K562 (cell line): Measurements from ENCODE around the gene LAMA1. TPM values are rescaled to one million over a fixed set of nuclear protein-coding genes. Genes with fewer than 3 reads are reported as not detected.
A peak's percentile ranks its signal among the peaks of the same experiment; 100 is the strongest.

Experiments
- ATAC-seq: fragments of 200-7000 bp; cut with Tn5 transposase; 3 replicates; pipeline ENCODE4 v1.9.1; 2020; ENCODE audit warnings: moderate library complexity
- BruUV-seq: library from RNA; stranded (reverse); fragments of 400-500 nt; replicated peaks from 2 replicates; lab custom pipeline; 2021; lab: Mats Ljungman, UMichigan
- CTCF ChIA-PET: fragments of 300-600 bp; formaldehyde crosslinking; extraction: SDS; loops from one replicate; lab custom pipeline; 2021; ENCODE audit warnings: low intra/inter-chr PET ratio; lab: Yijun Ruan, JAX
- POLR2A ChIA-PET: fragments of 300-600, 350-650 bp; sonication (Branson Sonifier 250); formaldehyde crosslinking; extraction: SDS; loops from one replicate; lab custom pipeline; 2021; ENCODE audit warnings: antibody characterized with exemption, inconsistent platforms; lab: Yijun Ruan, JAX
- DNase-seq, 4 experiments: peaks; one replicate each; pipeline versions ENCODE4 v3.0.0 to v3.0.0-alpha.2; 2011 to 2018; ENCODE audit warnings: low spot score in 3 of 4, mixed read lengths in 3 of 4; ENCODE audit errors: extremely low read depth in 1 of 4
- FAIRE-seq: peaks from 2 replicates; lab custom pipeline; 2011; peaks lifted over from hg19 to GRCh38; lab: Jason Lieb, UNC
- H2AFZ ChIP-seq: 2 replicates; pipeline ENCODE4 v1.6.0; 2011; ENCODE audit warnings: low read depth, low read length, control low read depth, inconsistent platforms
- H3K27ac ChIP-seq: fragments of 200-600 bp; 3 replicates; pipeline ENCODE4 v1.8.0; 2011; ENCODE audit warnings: low read depth, mild to moderate bottlenecking, control low read depth, inconsistent platforms, low read length, moderate library complexity, mixed read lengths; ENCODE audit errors: extremely low read depth
- H3K27me3 ChIP-seq, 2 experiments: fragments of 300-600 bp in 1 of 2; 2 replicates in 1 of 2; 3 replicates in 1 of 2; pipeline versions ENCODE4 v1.6.0 to v1.8.0; 2011; ENCODE audit warnings: inconsistent platforms in 2 of 2, low read length in 2 of 2, mild to moderate bottlenecking in 1 of 2, mixed read lengths in 1 of 2, moderate library complexity in 1 of 2; ENCODE audit not compliant: control insufficient read depth in 2 of 2, insufficient read depth in 2 of 2
- H3K36me3 ChIP-seq: fragments of 300-600 bp; 3 replicates; pipeline ENCODE4 v1.8.0; 2011; ENCODE audit warnings: mild to moderate bottlenecking, low read length, inconsistent platforms; ENCODE audit not compliant: control insufficient read depth, insufficient read depth
- H3K4me1 ChIP-seq, 2 experiments: fragments of 200-600 bp in 1 of 2; replicated peaks in 1 of 2; 2 replicates in 1 of 2; 3 replicates in 1 of 2; pipeline versions ENCODE4 v1.5.1 to v1.8.0; 2011; ENCODE audit warnings: inconsistent platforms in 2 of 2, low read length in 2 of 2, mild to moderate bottlenecking in 1 of 2, mixed read lengths in 1 of 2, moderate library complexity in 1 of 2; ENCODE audit not compliant: control insufficient read depth in 2 of 2, insufficient read depth in 2 of 2
- H3K4me2 ChIP-seq: 2 replicates; pipeline ENCODE4 v1.6.1; 2011; ENCODE audit warnings: low read length, control low read depth, inconsistent platforms, mixed read lengths; ENCODE audit not compliant: insufficient read depth
- H3K4me3 ChIP-seq: fragments of 200-600 bp; sonication (generic), shearing (Covaris generic); 2 replicates; pipeline ENCODE4 v1.5.1; 2016; ENCODE audit warnings: control low read depth, inconsistent platforms
- H3K79me2 ChIP-seq: fragments of 200-600 bp; 3 replicates; pipeline ENCODE4 v1.8.0; 2011; ENCODE audit warnings: low read length, inconsistent platforms; ENCODE audit not compliant: control insufficient read depth, insufficient read depth
- H3K9ac ChIP-seq, 2 experiments: 2 replicates each; pipeline versions ENCODE4 v1.6.0 to v1.6.1; 2011; ENCODE audit warnings: low read depth in 2 of 2, low read length in 2 of 2, control low read depth in 1 of 2, inconsistent platforms in 1 of 2, mild to moderate bottlenecking in 1 of 2, mixed read lengths in 1 of 2; ENCODE audit not compliant: insufficient read depth in 1 of 2
- H3K9me1 ChIP-seq: one replicate; pipeline ENCODE4 v1.6.0; 2011; ENCODE audit warnings: inconsistent platforms, mild to moderate bottlenecking, low read length, moderate library complexity; ENCODE audit not compliant: control insufficient read depth, insufficient read depth
- H3K9me3 ChIP-seq: replicated peaks from 2 replicates; pipeline ENCODE4 v1.5.1; 2011; ENCODE audit warnings: low read depth, low read length, inconsistent platforms; ENCODE audit not compliant: control insufficient read depth, insufficient read depth
- H4K20me1 ChIP-seq: replicated peaks from 2 replicates; pipeline ENCODE4 v1.6.1; 2011; ENCODE audit warnings: low read length, inconsistent platforms, mixed read lengths; ENCODE audit not compliant: control insufficient read depth, insufficient read depth
- CBFA2T2 ChIP-seq: fragments of 450-650 bp; conservative IDR thresholded peaks from 2 replicates; pipeline ENCODE4 v1.6.1; 2017; ENCODE audit warnings: mild to moderate bottlenecking
- CBFA2T3 ChIP-seq: fragments of 450-650 bp; IDR thresholded peaks from 2 replicates; pipeline ENCODE4 v1.6.1; 2017
- ETS2 ChIP-seq: IDR thresholded peaks from 2 replicates; pipeline ENCODE4 v1.6.1; 2016; ENCODE audit warnings: borderline replicate concordance, missing genetic modification characterization, mild to moderate bottlenecking, moderate library complexity, missing compliant biosample characterization; ENCODE audit not compliant: poor library complexity, severe bottlenecking
- HNRNPUL1 ChIP-seq: fragments of 200-400 bp; formaldehyde crosslinking; IDR thresholded peaks from 2 replicates; pipeline ENCODE4 v1.6.1; 2017; ENCODE audit warnings: low read length
- ILK ChIP-seq: fragments of 450-650 bp; IDR thresholded peaks from 2 replicates; pipeline ENCODE4 v1.6.1; 2016; ENCODE audit warnings: missing genetic modification characterization, low read depth, mild to moderate bottlenecking, missing compliant biosample characterization, moderate library complexity, borderline replicate concordance
- KDM1A ChIP-seq, 2 experiments: fragments of 450-650 bp; IDR thresholded peaks; 2 replicates each; pipeline ENCODE4 v1.6.1; 2016; ENCODE audit warnings: mild to moderate bottlenecking in 2 of 2
- KDM2B ChIP-seq: fragments of 250-450 bp; sonication (Bioruptor Pico); IDR thresholded peaks from 2 replicates; pipeline ENCODE4 v1.8.0; 2021; ENCODE audit warnings: mild to moderate bottlenecking, moderate library complexity
- KLF16 ChIP-seq: IDR thresholded peaks from 2 replicates; pipeline ENCODE4 v1.6.1; 2016; ENCODE audit warnings: antibody characterized with exemption
- LARP7 ChIP-seq: fragments of 450-650 bp; IDR thresholded peaks from 2 replicates; pipeline ENCODE4 v1.6.1; 2016
- MED1 ChIP-seq: sonication (generic); formaldehyde crosslinking; IDR thresholded peaks from 2 replicates; pipeline ENCODE4 v1.8.1; 2023; ENCODE audit warnings: missing genetic modification reagents, borderline replicate concordance
- NFIX ChIP-seq: fragments of 250-450 bp; sonication (Bioruptor Pico); IDR thresholded peaks from 2 replicates; pipeline ENCODE4 v1.4.0; 2020; ENCODE audit warnings: low read depth, mild to moderate bottlenecking, moderate library complexity
- PPARD ChIP-seq: fragments of 250-450 bp; sonication (Bioruptor Pico); IDR thresholded peaks from 2 replicates; pipeline ENCODE4 v1.8.0; 2022; ENCODE audit warnings: inconsistent platforms, mild to moderate bottlenecking, moderate library complexity
- TAF7 ChIP-seq: fragments of 450-650 bp; IDR thresholded peaks from 2 replicates; pipeline ENCODE4 v1.6.1; 2016; ENCODE audit warnings: missing genetic modification characterization, missing compliant biosample characterization
- TEAD4 ChIP-seq, 2 experiments: sonication (generic) in 1 of 2; formaldehyde crosslinking in 1 of 2; IDR thresholded peaks; 2 replicates each; pipeline versions ENCODE4 v1.6.1 to v1.8.0; 2012 to 2022; ENCODE audit warnings: borderline replicate concordance in 1 of 2, inconsistent platforms in 1 of 2, low read length in 1 of 2, mild to moderate bottlenecking in 1 of 2, missing genetic modification reagents in 1 of 2
- TFE3 ChIP-seq: fragments of 450-650 bp; formaldehyde crosslinking; IDR thresholded peaks from 2 replicates; pipeline ENCODE4 v1.4.0; 2020; ENCODE audit warnings: mild to moderate bottlenecking, mixed read lengths
- WGBS: fragments of 100-300 bp; shearing (Covaris generic); methylation state at CpG from one replicate; pipeline ENCODE4 v1.1.6; 2016; ENCODE audit warnings: low coverage, mixed read lengths; ENCODE audit not compliant: insufficient coverage; ENCODE audit errors: missing lambda C conversion rate; 5-methylcytosine and 5-hydroxymethylcytosine counted together
- in situ Hi-C: fragments of 300-500 bp; cut with MboI; formaldehyde crosslinking; loops from 4 replicates; pipeline ENCODE4 v1.15.0; 2018; ENCODE audit warnings: inconsistent platforms, mixed read lengths
- intact Hi-C: fragments of 100-400 bp; cut with micrococcal nuclease; formaldehyde crosslinking; loops from 2 replicates; pipeline ENCODE4 v1.14.2; 2022
- polyA plus RNA-seq, 8 experiments: library from polyadenylated mRNA; depleted of rRNA in 4 of 8; stranded (reverse) in 5 of 8; unstranded in 3 of 8; fragments of >200 nt; fragmentation: Nextera tagmentation in 2 of 8; fragmentation: Illumina TruSeq in 1 of 8; extraction: Ambion mirVana in 2 of 8; extraction: Trizol in 1 of 8; gene quantifications; 2 replicates each; pipeline versions ENCODE4 v1.2.1 to v1.2.3, GENCODE V29; 2011 to 2014; ENCODE audit warnings: inconsistent platforms in 1 of 8, missing spikeins in 1 of 8
- total RNA-seq, 7 experiments: library from RNA; depleted of rRNA in 6 of 7; stranded (reverse); fragments of >200 nt in 6 of 7; fragmentation: Illumina TruSeq in 2 of 7; extraction: Trizol in 2 of 7; gene quantifications; 2 replicates each; pipeline versions ENCODE4 v1.2.1 to v1.2.3, GENCODE V29; 2011 to 2021; ENCODE audit warnings: low replicate concordance in 1 of 7
- TF ChIP-seq, protein P1 (sequence below): fragments of 450-650 bp; IDR thresholded peaks from 2 replicates; pipeline ENCODE4 v1.6.1; 2017; ENCODE audit warnings: antibody characterized with exemption

Gene LAMA1
- total and polyA plus RNA-seq, 9 of the 15 experiments (the other 6 are each of a cell fraction or from before 2014, with no cell fraction given) = 0.04 TPM; not detected in 8

- TF ChIP-seq TAF7 (no peak), MED1 (CRISPR knock-in tag) (no peak), ETS2 (tag) (no peak), LARP7 (no peak), NFIX (CRISPR knock-in tag) (no peak)
These were observed 40.6 kb upstream of the LAMA1 start (continued) for GRCh38 chr18:7158216-7158615.

DNA sequence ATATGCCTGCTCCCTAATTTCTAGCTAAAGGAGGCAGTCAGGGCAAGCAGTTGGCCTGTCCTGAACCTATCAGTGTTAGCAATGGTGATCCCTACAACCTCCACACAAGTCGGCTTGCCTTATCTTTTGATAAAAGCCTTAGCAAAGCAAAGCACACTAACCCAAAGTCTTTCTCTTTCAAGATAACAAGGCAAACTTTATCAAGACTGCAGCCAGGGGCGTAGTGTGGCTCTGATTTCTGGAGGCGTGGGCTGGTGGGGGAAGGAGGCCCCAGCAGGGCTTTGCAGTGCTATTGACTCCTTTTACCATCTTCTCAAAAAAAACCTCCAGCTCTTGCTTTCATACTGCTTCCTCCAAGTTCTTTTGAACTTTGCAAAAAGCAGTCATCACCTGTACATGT is 40.2 kb upstream of the LAMA1 start:
- no peaks in the 10 kb centered on the region for H3K9me3 ChIP-seq
- no peak for FAIRE-seq
- ChIA-PET POLR2A (no interaction called here), CTCF (no interaction called here)
- H3K9me1 ChIP-seq = no peaks in the 10 kb centered on the region
- in situ Hi-C loops = no loop called here
- no peaks in the 10 kb centered on the region for H3K36me3 ChIP-seq
- H3K4me2 ChIP-seq = no peak overlapping the region
- BruUV-seq = no TSS peak
- no peak overlapping the region for H3K9ac ChIP-seq
- no peak overlapping the region for H3K27ac ChIP-seq
- peaks cover 2 to 4% of the 10 kb centered on the region in 2 experiments; a peak in 1 of 5 replicates for H3K27me3 ChIP-seq
- intact Hi-C loops = no loop called here
- no peaks in the 10 kb centered on the region for H3K79me2 ChIP-seq
- H2AFZ ChIP-seq = no peak overlapping the region
- H3K4me1 ChIP-seq = no peaks in the 10 kb centered on the region
- DNase-seq = peak in 1 of 4 experiments; percentile 7
- ATAC-seq = no peak
- H3K4me3 ChIP-seq = no peak overlapping the region
- H4K20me1 ChIP-seq = no peaks in the 10 kb centered on the region
- WGBS = 0% methylated on average over 3 of the region's 3 CpGs
- TF ChIP-seq TFE3 = no peak
- peak; percentile 53 to 70; a peak in 3 of 4 replicates for TF ChIP-seq KDM1A (IDR thresholded peaks at IDR 0.05)
- TF ChIP-seq, protein P1, sequence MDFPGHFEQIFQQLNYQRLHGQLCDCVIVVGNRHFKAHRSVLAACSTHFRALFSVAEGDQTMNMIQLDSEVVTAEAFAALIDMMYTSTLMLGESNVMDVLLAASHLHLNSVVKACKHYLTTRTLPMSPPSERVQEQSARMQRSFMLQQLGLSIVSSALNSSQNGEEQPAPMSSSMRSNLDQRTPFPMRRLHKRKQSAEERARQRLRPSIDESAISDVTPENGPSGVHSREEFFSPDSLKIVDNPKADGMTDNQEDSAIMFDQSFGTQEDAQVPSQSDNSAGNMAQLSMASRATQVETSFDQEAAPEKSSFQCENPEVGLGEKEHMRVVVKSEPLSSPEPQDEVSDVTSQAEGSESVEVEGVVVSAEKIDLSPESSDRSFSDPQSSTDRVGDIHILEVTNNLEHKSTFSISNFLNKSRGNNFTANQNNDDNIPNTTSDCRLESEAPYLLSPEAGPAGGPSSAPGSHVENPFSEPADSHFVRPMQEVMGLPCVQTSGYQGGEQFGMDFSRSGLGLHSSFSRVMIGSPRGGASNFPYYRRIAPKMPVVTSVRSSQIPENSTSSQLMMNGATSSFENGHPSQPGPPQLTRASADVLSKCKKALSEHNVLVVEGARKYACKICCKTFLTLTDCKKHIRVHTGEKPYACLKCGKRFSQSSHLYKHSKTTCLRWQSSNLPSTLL = no peak
- no peak for TF ChIP-seq ILK (tag)
- peak; percentile 44; the same call in 1 of the 2 replicates for TF ChIP-seq CBFA2T2
- peak; percentile 27; the same call in 1 of the 2 replicates for TF ChIP-seq TEAD4 (IDR thresholded peaks at IDR 0.05; ENCODE audit: low read length)
- TF ChIP-seq TEAD4 (CRISPR knock-in tag; IDR thresholded peaks at IDR 0.05; ENCODE audit: borderline replicate concordance) = no peak
- TF ChIP-seq CBFA2T3 = peak; percentile 71
- no peak for TF ChIP-seq PPARD
- TF ChIP-seq HNRNPUL1 = no peak
- peak; percentile 35; the same call in 1 of the 2 replicates for TF ChIP-seq KLF16
- no peak for TF ChIP-seq KDM2B
